NCI-H82 treated with DMSO at 0.1 percent for 48 hours (cell line): ENCODE data around the gene MYO1E.

ENCODE experiments used
- DNase-seq: peaks from one replicate; lab custom pipeline; 2025; ENCODE audit not compliant: unreplicated experiment; lab: John Stamatoyannopoulos, UW

The MYO1E gene

GRCh38 chr15:59322056-59322759 lies 50.5 kb downstream of the MYO1E start:
- no peak for DNase-seq

DNA sequence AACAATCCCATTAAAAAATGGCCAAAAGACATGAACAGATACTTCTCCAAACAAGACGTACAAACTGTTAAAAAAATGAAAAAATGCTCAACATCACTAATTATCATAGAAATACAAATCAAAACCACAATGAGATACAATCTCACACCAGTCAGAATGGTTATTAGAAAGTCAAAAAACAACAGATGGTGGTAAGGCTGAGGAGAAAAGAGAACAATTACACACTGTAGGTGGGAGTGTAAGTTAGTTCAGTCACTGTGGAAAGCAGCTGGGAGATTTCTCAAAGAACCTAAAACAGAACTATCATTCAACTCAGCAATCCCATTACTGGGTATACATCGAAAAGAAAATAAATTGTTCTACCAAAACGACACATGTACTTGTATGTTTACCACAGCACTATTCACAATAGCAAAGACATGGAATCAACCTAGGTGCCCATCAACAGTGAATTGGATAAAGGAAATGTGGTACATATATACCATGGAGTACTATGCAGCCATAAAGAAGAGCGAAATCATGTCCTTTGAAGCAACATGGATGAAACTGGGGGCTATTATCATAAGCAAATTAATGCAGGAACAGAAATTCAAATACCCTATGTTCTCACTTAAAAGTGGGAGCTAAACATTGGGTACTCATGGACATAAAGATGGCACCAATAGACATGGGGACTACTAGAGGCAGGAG lies 51.5 kb downstream of the MYO1E start:
- DNase-seq: no peak

DNA sequence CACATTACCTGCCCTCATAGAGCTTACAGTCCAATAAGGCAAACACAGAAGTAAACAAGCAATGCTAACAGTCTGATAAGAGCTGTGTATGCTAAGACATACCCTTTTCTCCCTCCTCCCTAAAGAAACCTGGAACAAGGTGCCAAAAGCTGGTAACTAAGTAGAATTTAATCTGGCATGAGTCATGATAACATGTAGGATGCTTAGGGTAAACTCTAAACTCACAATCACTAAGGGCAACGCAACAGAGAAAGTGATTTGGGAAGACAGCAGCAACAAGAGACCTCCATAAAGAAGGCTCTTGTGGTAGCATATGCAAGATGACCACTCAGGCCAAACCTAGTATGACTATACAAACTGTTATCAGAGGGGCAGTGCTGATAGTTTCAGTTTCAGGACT lies 55.5 kb downstream of the MYO1E start:
- no peak for DNase-seq

- DNase-seq: no peak
These were observed 56.7 kb downstream of the MYO1E start for GRCh38 chr15:59315914-59316451.

DNA sequence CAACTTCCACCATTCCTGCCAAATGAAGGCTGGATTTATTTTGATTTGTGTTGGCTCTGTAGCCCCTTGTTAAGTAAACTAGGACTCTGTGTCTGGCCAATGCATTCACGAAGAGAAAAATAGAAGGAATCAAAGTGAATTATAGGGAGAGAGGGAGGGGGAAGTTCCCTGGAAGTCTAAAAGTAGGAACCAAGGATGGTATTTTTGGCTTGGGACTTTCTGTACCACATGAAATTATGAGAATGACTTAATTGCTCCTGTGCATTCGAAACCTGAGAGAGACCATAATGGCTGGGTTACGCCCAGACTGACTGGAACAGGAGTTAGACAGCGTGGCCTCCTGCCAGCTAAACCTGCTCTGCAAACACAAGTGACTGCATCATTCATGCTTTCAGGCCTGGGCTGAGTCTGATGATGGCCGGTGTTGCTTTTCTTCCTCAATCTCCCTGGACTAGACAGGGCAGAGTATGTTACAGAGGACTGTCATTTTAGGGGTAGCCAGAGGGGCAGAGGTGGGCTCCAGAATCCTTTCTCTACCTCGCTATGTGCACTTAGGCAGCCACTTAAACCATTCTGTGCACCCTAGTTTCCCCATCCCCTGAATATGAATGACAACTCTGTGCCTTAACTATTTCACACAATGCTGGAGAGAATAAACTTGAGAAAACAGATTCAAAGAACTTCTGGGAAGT lies 58.9 kb downstream of the MYO1E start:
- no peak for DNase-seq

DNA sequence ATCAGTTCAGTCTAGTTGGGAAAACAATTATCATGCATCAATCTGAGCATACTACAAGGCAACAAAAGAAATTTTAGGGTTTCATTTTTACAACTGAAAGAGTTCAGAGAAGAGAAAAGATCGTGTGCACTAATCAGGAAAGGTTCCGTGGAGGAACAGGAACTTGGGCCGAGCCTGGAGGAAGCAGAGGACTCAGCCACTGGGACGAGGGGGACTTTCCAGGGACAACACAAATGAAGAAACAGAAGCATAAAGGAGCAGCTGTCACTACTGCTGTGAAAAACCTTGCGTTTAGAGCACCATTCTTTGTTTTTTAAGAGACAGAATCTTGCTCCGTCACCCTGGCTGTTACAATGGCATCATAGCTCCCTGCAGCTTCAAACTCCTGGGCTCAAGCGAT lies 60.5 kb downstream of the MYO1E start:
- DNase-seq: no peak

GRCh38 chr15:59311195-59311594 lies 61.5 kb downstream of the MYO1E start:
- no peak for DNase-seq

- no peak for DNase-seq
These were observed 63.3 kb downstream of the MYO1E start for GRCh38 chr15:59309405-59309804.

DNA sequence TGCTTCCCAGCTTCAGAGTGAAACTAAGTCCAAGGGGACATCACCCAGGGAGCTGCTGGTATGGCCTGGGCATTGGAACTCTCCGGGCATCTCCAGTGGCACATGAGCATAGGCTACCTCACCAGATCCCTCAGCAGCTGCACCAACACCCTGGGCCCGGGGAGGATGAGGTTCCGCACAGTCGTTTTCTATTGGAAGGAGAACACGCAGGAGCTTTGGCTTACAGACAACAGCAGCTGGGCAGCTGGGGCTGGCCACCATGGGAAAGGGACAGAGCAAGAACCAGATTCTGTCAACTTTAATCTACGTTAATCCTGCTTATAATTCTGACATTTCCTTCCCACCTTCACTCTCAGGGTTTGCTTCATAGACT lies 65.5 kb downstream of the MYO1E start:
- DNase-seq: no peak

DNA sequence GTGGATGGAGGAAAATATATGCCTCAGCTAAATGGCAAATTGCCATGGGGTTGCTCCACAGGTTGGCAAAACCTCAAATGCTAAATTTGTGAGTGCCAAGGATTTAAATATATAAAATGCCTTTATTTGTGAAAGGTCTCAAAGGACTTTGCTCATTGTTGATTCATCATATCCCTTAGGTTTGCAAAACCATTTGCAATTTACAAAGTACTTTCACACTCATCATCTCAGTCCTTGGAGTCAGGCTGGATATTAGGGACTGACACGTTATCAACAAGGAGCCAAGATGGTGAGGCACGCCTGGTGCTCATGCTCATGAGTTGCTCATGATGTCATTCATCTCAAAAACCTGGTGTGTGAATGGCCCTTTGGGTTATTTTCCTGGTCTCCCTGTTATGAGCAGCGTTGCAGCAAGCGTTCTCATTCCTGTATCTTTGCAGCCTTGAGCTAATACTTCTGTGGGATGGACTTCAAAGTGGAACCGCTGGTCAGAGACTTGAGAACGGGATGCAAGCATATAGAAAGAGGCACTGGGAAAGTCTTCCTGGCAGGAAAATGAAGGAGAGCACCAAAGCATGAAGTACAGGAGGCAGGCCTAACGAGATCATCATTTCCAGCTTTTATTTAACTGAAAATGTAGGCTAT lies 66.0 kb downstream of the MYO1E start:
- DNase-seq: no peak

GRCh38 chr15:59304807-59305206 lies 67.9 kb downstream of the MYO1E start:
- no peak for DNase-seq

GRCh38 chr15:59304034-59304795 lies 68.5 kb downstream of the MYO1E start:
- no peak for DNase-seq

- no peak for DNase-seq
These were observed 69.0 kb downstream of the MYO1E start for GRCh38 chr15:59303633-59304032.

- no peak for DNase-seq
These were observed 69.5 kb downstream of the MYO1E start for GRCh38 chr15:59303136-59303535.

DNA sequence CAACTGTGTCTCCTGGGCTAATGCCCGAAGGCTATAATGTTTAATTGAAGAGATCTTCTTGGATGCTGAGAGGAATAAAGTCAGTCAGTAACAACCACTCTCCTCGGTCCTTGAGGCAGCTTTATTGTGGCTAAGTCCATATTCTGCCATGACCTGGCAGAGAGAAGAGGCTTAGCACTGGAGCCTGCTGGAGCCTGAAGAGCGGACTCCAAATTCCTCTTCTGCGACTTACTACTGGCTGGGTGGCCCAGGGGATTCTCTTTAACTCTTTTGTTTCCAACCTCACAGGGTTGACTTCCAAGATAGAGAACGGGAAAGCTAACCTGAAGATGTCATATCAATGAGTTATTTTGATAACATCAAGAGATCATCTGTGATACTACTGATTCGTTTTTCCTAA lies 71.1 kb downstream of the MYO1E start:
- DNase-seq: no peak

DNA sequence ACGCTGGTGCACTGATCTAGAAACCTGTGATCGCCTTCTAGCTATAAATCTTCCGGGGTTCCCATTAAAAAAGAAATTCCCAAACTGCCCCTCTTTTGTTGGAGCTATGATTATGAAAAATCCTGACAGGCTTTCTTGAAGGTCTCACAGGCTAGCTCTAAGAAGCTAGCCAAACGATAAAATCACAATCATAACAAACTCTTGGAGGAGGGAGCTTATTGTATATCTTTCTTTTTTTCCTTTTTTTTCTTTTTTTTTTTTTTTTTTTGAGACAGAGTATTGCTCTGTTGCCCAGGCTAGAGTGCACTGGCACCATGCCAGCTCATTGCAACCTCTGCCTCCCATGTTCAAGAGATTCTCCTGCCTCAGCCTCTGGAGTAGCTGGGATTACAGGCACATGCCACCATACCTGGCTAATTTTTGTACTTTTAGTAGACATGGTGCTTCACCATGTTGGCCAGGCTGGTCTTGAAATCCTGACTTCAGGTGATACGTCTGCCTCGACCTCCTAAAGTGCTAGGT lies 72.0 kb downstream of the MYO1E start:
- no peak for DNase-seq

GRCh38 chr15:59299929-59300617 lies 72.6 kb downstream of the MYO1E start:
- no peak for DNase-seq

DNA sequence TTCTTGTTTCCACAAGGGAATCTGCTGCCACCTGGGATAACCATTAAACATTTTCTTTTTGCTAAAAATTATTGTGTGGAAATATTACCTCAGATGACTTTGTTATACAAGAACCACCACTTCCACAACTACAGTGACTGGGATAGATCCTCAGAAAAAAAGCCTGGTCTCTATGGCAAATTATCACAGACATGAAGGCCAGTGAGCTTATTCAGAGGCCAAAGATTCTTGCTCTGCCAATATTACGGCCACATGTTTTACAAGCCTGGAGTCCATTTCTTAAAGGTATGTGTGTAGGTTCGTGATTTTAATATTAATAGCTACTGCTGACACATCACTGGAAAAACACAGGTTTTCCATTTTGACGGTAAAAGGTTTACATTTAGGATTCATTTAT lies 73.8 kb downstream of the MYO1E start:
- DNase-seq: no peak

- DNase-seq: no peak
These were observed 74.3 kb downstream of the MYO1E start for GRCh38 chr15:59298225-59298853.
